DND-41 (cell line): ENCODE measurements around the gene ECHS1.

ENCODE experiments used
- EZH2 ChIP-seq: IDR thresholded peaks from 3 replicates; pipeline ENCODE4 v1.6.1; 2012; ENCODE audit warnings: borderline replicate concordance, low read depth, mild to moderate bottlenecking, moderate library complexity, low read length, inconsistent platforms; ENCODE audit not compliant: severe bottlenecking
- TF ChIP-seq, protein P1 (sequence below): IDR thresholded peaks from 2 replicates; pipeline ENCODE4 v1.5.1; 2012; ENCODE audit warnings: borderline replicate concordance, low read length, moderate library complexity, mild to moderate bottlenecking; ENCODE audit not compliant: poor library complexity, severe bottlenecking; ENCODE audit errors: extremely low read depth

DNA sequence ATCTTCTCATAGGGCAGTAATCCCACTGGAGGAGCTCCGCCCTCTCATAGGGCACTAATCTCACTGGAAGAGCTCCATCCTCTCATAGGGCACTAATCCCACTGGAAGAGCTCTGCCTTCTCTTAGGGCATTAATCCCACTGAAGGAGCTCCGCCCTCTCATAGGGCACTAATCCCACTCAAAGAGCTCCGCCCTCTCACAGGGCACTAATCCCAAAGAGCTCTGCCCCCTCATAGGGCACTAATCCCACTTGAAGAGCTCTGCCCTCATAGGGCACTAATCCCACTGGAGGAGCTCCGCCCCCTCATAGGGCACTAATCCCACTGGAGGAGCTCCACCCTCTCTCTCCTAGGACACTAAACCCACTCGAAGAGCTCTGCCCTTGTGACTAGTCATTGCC is 11.9 kb downstream of the ECHS1 start:
- no peak for TF ChIP-seq EZH2
- TF ChIP-seq, protein P1, sequence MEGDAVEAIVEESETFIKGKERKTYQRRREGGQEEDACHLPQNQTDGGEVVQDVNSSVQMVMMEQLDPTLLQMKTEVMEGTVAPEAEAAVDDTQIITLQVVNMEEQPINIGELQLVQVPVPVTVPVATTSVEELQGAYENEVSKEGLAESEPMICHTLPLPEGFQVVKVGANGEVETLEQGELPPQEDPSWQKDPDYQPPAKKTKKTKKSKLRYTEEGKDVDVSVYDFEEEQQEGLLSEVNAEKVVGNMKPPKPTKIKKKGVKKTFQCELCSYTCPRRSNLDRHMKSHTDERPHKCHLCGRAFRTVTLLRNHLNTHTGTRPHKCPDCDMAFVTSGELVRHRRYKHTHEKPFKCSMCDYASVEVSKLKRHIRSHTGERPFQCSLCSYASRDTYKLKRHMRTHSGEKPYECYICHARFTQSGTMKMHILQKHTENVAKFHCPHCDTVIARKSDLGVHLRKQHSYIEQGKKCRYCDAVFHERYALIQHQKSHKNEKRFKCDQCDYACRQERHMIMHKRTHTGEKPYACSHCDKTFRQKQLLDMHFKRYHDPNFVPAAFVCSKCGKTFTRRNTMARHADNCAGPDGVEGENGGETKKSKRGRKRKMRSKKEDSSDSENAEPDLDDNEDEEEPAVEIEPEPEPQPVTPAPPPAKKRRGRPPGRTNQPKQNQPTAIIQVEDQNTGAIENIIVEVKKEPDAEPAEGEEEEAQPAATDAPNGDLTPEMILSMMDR: no peak
